Spleen (tissue), 11 donors: ENCODE data around the gene CBS. TPM values are rescaled to one million over a fixed set of nuclear protein-coding genes. Genes with fewer than 3 reads are reported as not detected.
A peak's percentile ranks its signal among the peaks of the same experiment; 100 is the strongest.
"Not testable (repeated sequence)": the region's sequence is repeated elsewhere in the genome, so short reads cannot be mapped to it uniquely, and the experiment has no call there.

Source experiments
- DNase-seq: peaks from one replicate; pipeline ENCODE4 v3.0.0-alpha.2; 2020
- H3K27ac ChIP-seq, 8 donors: fragments of 200-600 bp; sonication (generic) in 7 of 8; 1 replicate in 4 of 8; 2 replicates in 4 of 8; pipeline versions ENCODE4 v1.5.0 to v1.8.0; 2016 to 2021; ENCODE audit warnings: inconsistent platforms in 4 of 8, mild to moderate bottlenecking in 4 of 8, moderate library complexity in 1 of 8
- H3K27me3 ChIP-seq, 7 donors: fragments of 200-600 bp; sonication (generic) in 6 of 7; replicated peaks in 1 of 7; 1 replicate in 4 of 7; 2 replicates in 3 of 7; pipeline versions ENCODE4 v1.5.0 to v1.8.0; 2016 to 2021; ENCODE audit warnings: inconsistent platforms in 3 of 7, mild to moderate bottlenecking in 1 of 7
- H3K36me3 ChIP-seq, 6 donors: fragments of 200-600 bp; sonication (generic) in 5 of 6; 1 replicate in 4 of 6; 2 replicates in 2 of 6; pipeline versions ENCODE4 v1.5.0 to v1.8.0; 2016 to 2021; ENCODE audit warnings: inconsistent platforms in 2 of 6
- H3K4me1 ChIP-seq, 6 donors: fragments of 200-600 bp; sonication (generic) in 5 of 6; 1 replicate in 3 of 6; 2 replicates in 3 of 6; pipeline versions ENCODE4 v1.5.0 to v1.8.0; 2016 to 2021; ENCODE audit warnings: inconsistent platforms in 3 of 6
- H3K4me3 ChIP-seq, 8 donors: fragments of 200-600 bp; sonication (generic) in 7 of 8; 1 replicate in 4 of 8; 2 replicates in 4 of 8; pipeline versions ENCODE4 v1.5.0 to v1.8.0; 2016 to 2021; ENCODE audit warnings: inconsistent platforms in 4 of 8, mild to moderate bottlenecking in 4 of 8, moderate library complexity in 2 of 8
- H3K9me3 ChIP-seq, 8 donors: fragments of 200-600 bp; sonication (generic) in 7 of 8; 1 replicate in 4 of 8; 2 replicates in 4 of 8; pipeline versions ENCODE4 v1.5.0 to v1.8.0; 2016 to 2021; ENCODE audit warnings: inconsistent platforms in 4 of 8
- CTCF ChIP-seq, 11 experiments: fragments of 200-600 bp in 7 of 11; fragments of 450-650 bp in 4 of 11; sonication (generic) in 4 of 11; IDR thresholded peaks in 8 of 11; conservative IDR thresholded peaks in 3 of 11; 1 replicate in 7 of 11; 2 replicates in 4 of 11; pipeline versions ENCODE4 v1.4.0 to v1.8.0; 2016 to 2021; ENCODE audit warnings: antibody characterized with exemption in 11 of 11, inconsistent platforms in 4 of 11, mild to moderate bottlenecking in 1 of 11
- POLR2A ChIP-seq, 3 donors: fragments of 450-650 bp; IDR thresholded peaks; one replicate each; pipeline ENCODE4 v1.5.1; 2017; ENCODE audit warnings: antibody characterized with exemption in 3 of 3, mild to moderate bottlenecking in 1 of 3
- POLR2AphosphoS5 ChIP-seq, 3 donors: sonication (generic); formaldehyde crosslinking; IDR thresholded peaks; one replicate each; pipeline ENCODE4 v1.5.1; 2017; ENCODE audit warnings: antibody characterized with exemption in 3 of 3
- WGBS, 5 donors: extraction: QIAGEN DNeasy Blood & Tissue Kit in 3 of 5; methylation state at CpG; one replicate each; pipeline versions ENCODE4 v1.1.5 to v1.1.7; 2013 to 2018; 5-methylcytosine and 5-hydroxymethylcytosine counted together
- intact Hi-C: fragments of 100-400 bp; cut with DNase I; formaldehyde crosslinking; loops from one replicate; pipeline ENCODE4 v1.15.0; 2023; ENCODE audit warnings: low total_unique reads
- polyA plus RNA-seq, 3 donors: library from polyadenylated mRNA; stranded (reverse); fragments of 200-250 nt; gene quantifications; one replicate each; pipeline ENCODE4 v1.2.1, GENCODE V29; 2013
- total RNA-seq, 7 donors: library from RNA; depleted of rRNA in 3 of 7; stranded (reverse); fragments of >200 nt in 3 of 7; fragmentation: NEBNext Ultra II Directional in 4 of 7; extraction: Animal tissue kit (Norgen Biotek cat#: 25700) in 4 of 7; gene quantifications; one replicate each; pipeline versions ENCODE4 v1.1.0 to v1.2.1, GENCODE V29; 2016 to 2021
- donor health status: healthy with polysubstance abuse.
- donor health status: DM: no; HTN: no; CAD: no; lungs with moderate emphysema.
- donor health status: DM: no; HTN: no; CAD: no.
- donor health status: Bipolar disorder and iron deficiency.
- donor health status: healthy.
- donor health status: DM: no; HTN: no; CAD: no.
- donor health status: DM: yes; HTN: yes; CAD: no.

CBS gene
- total and polyA plus RNA-seq, 10 donors = 0.65 to 10.9 (median 4.0) TPM

DNA sequence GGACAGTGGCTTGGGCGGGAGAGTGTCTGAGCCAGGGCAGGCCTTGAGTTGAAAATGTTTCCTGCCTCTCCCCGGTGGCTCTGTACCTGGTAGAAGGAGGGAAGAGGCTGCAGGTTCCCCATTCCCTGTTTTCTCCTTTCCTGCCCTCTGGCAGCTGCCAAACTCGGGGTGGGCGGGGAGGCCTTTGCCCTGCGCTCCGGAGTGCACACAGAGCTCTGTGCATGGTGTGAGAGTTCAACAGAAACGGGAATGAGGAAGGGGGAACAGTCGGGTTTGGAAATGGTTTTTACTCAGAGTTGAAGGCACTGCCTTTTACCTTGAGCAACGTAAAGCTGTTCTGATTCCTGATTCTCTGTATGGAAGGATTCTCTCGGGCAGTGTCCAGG, 37.0 kb downstream of the CBS start:
- H3K27me3 ChIP-seq, H3K27ac ChIP-seq, H3K4me3 ChIP-seq, H3K4me1 ChIP-seq, intact Hi-C loops, H3K9me3 ChIP-seq: not testable (repeated sequence)
- 79 to 100% (median 89%) methylated on average over 1 to 8 of the region's 10 CpGs; no CpG with 5 or more reads in 1 of the 5 donors for WGBS, 5 donors
- peaks cover 0 to 16% (median 4%) of the 10 kb centered on the region in 6 donors for H3K36me3 ChIP-seq
- DNase-seq = peak; percentile 38

GRCh38 chr21:43037918-43038658, 37.5 kb downstream of the CBS start:
- H3K27me3 ChIP-seq, intact Hi-C loops: not testable (repeated sequence)

GRCh38 chr21:43036889-43037288, 38.7 kb downstream of the CBS start:
- DNase-seq = peak; percentile 79
- H3K27me3 ChIP-seq, H3K4me1 ChIP-seq, H3K27ac ChIP-seq, H3K4me3 ChIP-seq, intact Hi-C loops, H3K9me3 ChIP-seq: not testable (repeated sequence)
- WGBS, 5 donors = 55 to 63% methylated on average over 8 to 11 of the region's 17 CpGs; no CpG with 5 or more reads in 3 of the 5 donors
- H3K36me3 ChIP-seq = peaks cover 0 to 30% (median 12%) of the 10 kb centered on the region in 6 donors

More at GRCh38 chr21:43037918-43038658, 37.5 kb downstream of the CBS start:
- DNase-seq = peak; percentile 60
- peaks cover 0 to 18% (median 4%) of the 10 kb centered on the region in 6 donors for H3K36me3 ChIP-seq
- not testable (repeated sequence) for H3K4me1 ChIP-seq, H3K27ac ChIP-seq, H3K9me3 ChIP-seq, H3K4me3 ChIP-seq
- WGBS, 5 donors = 85 to 100% (median 89%) methylated on average over 1 to 18 of the region's 19 CpGs

GRCh38 chr21:43034826-43035225, 40.8 kb downstream of the CBS start:
- intact Hi-C loops = no loop called here
- Histone ChIP-seq H3K27ac (no peak overlapping the region), H3K4me3 (no peak overlapping the region), H3K36me3 (peaks cover 0 to 51% (median 30%) of the 10 kb centered on the region in 6 donors), H3K9me3 (no peaks in the 10 kb centered on the region), H3K27me3 (no peaks in the 10 kb centered on the region), H3K4me1 (no peaks in the 10 kb centered on the region)
- DNase-seq = peak; percentile 29
- WGBS, 5 donors = 79 to 97% (median 86%) methylated on average over 5 of the region's 5 CpGs
- no peak for TF ChIP-seq POLR2AphosphoS5 (IDR thresholded peaks at IDR 0.05)
- TF ChIP-seq POLR2A (IDR thresholded peaks at IDR 0.05) = no peak
- TF ChIP-seq CTCF (IDR thresholded peaks at IDR 0.05 in 8 of 11, conservative IDR thresholded peaks at IDR 0.05 in 3 of 11) = no peak

GRCh38 chr21:43034101-43034500, 41.5 kb downstream of the CBS start:
- 88 to 100% (median 92%) methylated on average over 1 of the region's 1 CpG for WGBS, 5 donors
- no peaks in the 10 kb centered on the region for H3K4me1 ChIP-seq
- intact Hi-C loops = no loop called here
- H3K27ac ChIP-seq = no peak overlapping the region
- H3K4me3 ChIP-seq = no peak overlapping the region
- H3K9me3 ChIP-seq = no peaks in the 10 kb centered on the region
- DNase-seq = no peak
- H3K36me3 ChIP-seq = peaks cover 0 to 58% (median 36%) of the 10 kb centered on the region in 6 donors
- no peaks in the 10 kb centered on the region for H3K27me3 ChIP-seq
- no peak for TF ChIP-seq CTCF (IDR thresholded peaks at IDR 0.05 in 8 of 11, conservative IDR thresholded peaks at IDR 0.05 in 3 of 11)
- TF ChIP-seq POLR2AphosphoS5 (IDR thresholded peaks at IDR 0.05) = no peak
- no peak for TF ChIP-seq POLR2A (IDR thresholded peaks at IDR 0.05)
